Endodermal cell (in vitro differentiated cells): ENCODE measurements around the gene PSMD14. TPM values are rescaled to one million over a fixed set of nuclear protein-coding genes. Genes with fewer than 3 reads are reported as not detected.

Experiments
- DNase-seq: peaks from one replicate; pipeline ENCODE4 v3.0.0-alpha.2; 2017
- H3K27ac ChIP-seq: 2 replicates; pipeline ENCODE4 v1.5.1; 2013; ENCODE audit warnings: mild to moderate bottlenecking, low read depth, low read length, moderate library complexity
- H3K27me3 ChIP-seq: 2 replicates; pipeline ENCODE4 v1.6.1; 2013; ENCODE audit warnings: mild to moderate bottlenecking, low read length, moderate library complexity; ENCODE audit not compliant: insufficient read depth, control insufficient read depth, poor library complexity, severe bottlenecking
- H3K36me3 ChIP-seq: 2 replicates; pipeline ENCODE4 v1.7.0; 2013; ENCODE audit warnings: mild to moderate bottlenecking, low read length, moderate library complexity; ENCODE audit not compliant: control insufficient read depth, insufficient read depth
- H3K4me1 ChIP-seq: one replicate; pipeline ENCODE4 v1.7.0; 2013; ENCODE audit warnings: low read length; ENCODE audit not compliant: control insufficient read depth, insufficient read depth
- H3K4me3 ChIP-seq: 2 replicates; pipeline ENCODE4 v1.5.1; 2013; ENCODE audit warnings: mild to moderate bottlenecking, low read length, moderate library complexity
- H3K9ac ChIP-seq: 2 replicates; pipeline ENCODE4 v1.6.1; 2013; ENCODE audit warnings: mild to moderate bottlenecking, low read length, moderate library complexity; ENCODE audit not compliant: poor library complexity, severe bottlenecking; ENCODE audit errors: extremely low read depth
- H3K9me3 ChIP-seq: 2 replicates; pipeline ENCODE4 v1.6.1; 2013; ENCODE audit warnings: mild to moderate bottlenecking, low read length, moderate library complexity; ENCODE audit not compliant: control insufficient read depth
- H3K27ac Mint-ChIP-seq: 2 replicates; pipeline ENCODE4 v1.8.0; 2020; ENCODE audit warnings: mixed read lengths
- H3K27me3 Mint-ChIP-seq: 2 replicates; pipeline ENCODE4 v1.8.0; 2021; ENCODE audit warnings: mild to moderate bottlenecking, mixed read lengths; ENCODE audit not compliant: insufficient read depth
- H3K36me3 Mint-ChIP-seq: 2 replicates; pipeline ENCODE4 v1.8.0; 2020; ENCODE audit warnings: low read depth, mixed read lengths
- H3K4me1 Mint-ChIP-seq: 2 replicates; pipeline ENCODE4 v1.8.0; 2020; ENCODE audit warnings: mixed read lengths
- H3K4me3 Mint-ChIP-seq: 2 replicates; pipeline ENCODE4 v1.8.0; 2020; ENCODE audit warnings: mild to moderate bottlenecking, moderate library complexity, mixed read lengths
- H3K9me3 Mint-ChIP-seq: 2 replicates; pipeline ENCODE4 v1.8.0; 2020; ENCODE audit warnings: mild to moderate bottlenecking, mixed read lengths
- WGBS, 2 experiments: methylation state at CpG; one replicate each; pipeline versions ENCODE4 v1.1.5 to v1.1.7; 2013; ENCODE audit warnings: missing lambda C conversion rate in 2 of 2, mixed read lengths in 1 of 2; ENCODE audit not compliant: insufficient coverage in 1 of 2, insufficient read length in 1 of 2; 5-methylcytosine and 5-hydroxymethylcytosine counted together
- total RNA-seq, 2 donors: library from RNA; stranded (reverse); fragmentation: NEBNext Ultra II Directional in 1 of 2; extraction: Animal tissue kit (Norgen Biotek cat#: 25700) in 1 of 2; gene quantifications; 2 replicates in 1 of 2; 3 replicates in 1 of 2; pipeline ENCODE4 v1.2.1, GENCODE V29; 2021
- TF ChIP-seq, protein P1 (sequence below): fragments of 200-600 bp; sonication (generic); conservative IDR thresholded peaks from 2 replicates; pipeline ENCODE4 v1.5.0; 2021; ENCODE audit warnings: antibody characterized with exemption, mild to moderate bottlenecking

PSMD14 gene
- total RNA-seq, 2 donors from 2014 or later = 78.3 to 86.2 TPM

GRCh38 chr2:161388146-161388779, 80.0 kb downstream of the PSMD14 start:
- Mint-ChIP-seq H3K36me3 (peaks cover 8% of the 10 kb centered on the region), H3K27ac (no peak overlapping the region), H3K4me1 (peaks cover 20% of the 10 kb centered on the region), H3K4me3 (no peak overlapping the region), H3K27me3 (no peaks in the 10 kb centered on the region), H3K9me3 (no peaks in the 10 kb centered on the region)
- 94% methylated on average over 2 of the region's 2 CpGs; no CpG with 5 or more reads in 1 of the 2 experiments for WGBS, 2 experiments
- DNase-seq = no peak
- TF ChIP-seq, protein P1, sequence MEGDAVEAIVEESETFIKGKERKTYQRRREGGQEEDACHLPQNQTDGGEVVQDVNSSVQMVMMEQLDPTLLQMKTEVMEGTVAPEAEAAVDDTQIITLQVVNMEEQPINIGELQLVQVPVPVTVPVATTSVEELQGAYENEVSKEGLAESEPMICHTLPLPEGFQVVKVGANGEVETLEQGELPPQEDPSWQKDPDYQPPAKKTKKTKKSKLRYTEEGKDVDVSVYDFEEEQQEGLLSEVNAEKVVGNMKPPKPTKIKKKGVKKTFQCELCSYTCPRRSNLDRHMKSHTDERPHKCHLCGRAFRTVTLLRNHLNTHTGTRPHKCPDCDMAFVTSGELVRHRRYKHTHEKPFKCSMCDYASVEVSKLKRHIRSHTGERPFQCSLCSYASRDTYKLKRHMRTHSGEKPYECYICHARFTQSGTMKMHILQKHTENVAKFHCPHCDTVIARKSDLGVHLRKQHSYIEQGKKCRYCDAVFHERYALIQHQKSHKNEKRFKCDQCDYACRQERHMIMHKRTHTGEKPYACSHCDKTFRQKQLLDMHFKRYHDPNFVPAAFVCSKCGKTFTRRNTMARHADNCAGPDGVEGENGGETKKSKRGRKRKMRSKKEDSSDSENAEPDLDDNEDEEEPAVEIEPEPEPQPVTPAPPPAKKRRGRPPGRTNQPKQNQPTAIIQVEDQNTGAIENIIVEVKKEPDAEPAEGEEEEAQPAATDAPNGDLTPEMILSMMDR = no peak
- no peak overlapping the region for H3K9ac ChIP-seq
- peaks cover 5% of the 10 kb centered on the region for H3K4me1 ChIP-seq
- no peak overlapping the region for H3K27ac ChIP-seq
- H3K4me3 ChIP-seq = no peak overlapping the region
- no peaks in the 10 kb centered on the region for H3K9me3 ChIP-seq
- peaks cover 33% of the 10 kb centered on the region for H3K36me3 ChIP-seq
- no peaks in the 10 kb centered on the region for H3K27me3 ChIP-seq

GRCh38 chr2:161391737-161392506, 83.7 kb downstream of the PSMD14 start:
- Histone ChIP-seq H3K36me3 (peaks cover 42% of the 10 kb centered on the region), H3K27me3 (no peaks in the 10 kb centered on the region), H3K9ac (no peak overlapping the region), H3K9me3 (no peaks in the 10 kb centered on the region), H3K4me1 (peaks cover 5% of the 10 kb centered on the region), H3K27ac (no peak overlapping the region), H3K4me3 (no peak overlapping the region)
- H3K36me3 Mint-ChIP-seq = peaks cover 29% of the 10 kb centered on the region
- TF ChIP-seq, protein P1 = no peak
- peaks cover 21% of the 10 kb centered on the region for H3K4me1 Mint-ChIP-seq
- H3K4me3 Mint-ChIP-seq = no peak overlapping the region
- H3K27ac Mint-ChIP-seq = peak overlapping the region; percentile 61
- no peaks in the 10 kb centered on the region for H3K27me3 Mint-ChIP-seq
- H3K9me3 Mint-ChIP-seq = no peaks in the 10 kb centered on the region
- 78% methylated on average over 3 of the region's 4 CpGs; no CpG with 5 or more reads in 1 of the 2 experiments for WGBS, 2 experiments
- no peak for DNase-seq

DNA sequence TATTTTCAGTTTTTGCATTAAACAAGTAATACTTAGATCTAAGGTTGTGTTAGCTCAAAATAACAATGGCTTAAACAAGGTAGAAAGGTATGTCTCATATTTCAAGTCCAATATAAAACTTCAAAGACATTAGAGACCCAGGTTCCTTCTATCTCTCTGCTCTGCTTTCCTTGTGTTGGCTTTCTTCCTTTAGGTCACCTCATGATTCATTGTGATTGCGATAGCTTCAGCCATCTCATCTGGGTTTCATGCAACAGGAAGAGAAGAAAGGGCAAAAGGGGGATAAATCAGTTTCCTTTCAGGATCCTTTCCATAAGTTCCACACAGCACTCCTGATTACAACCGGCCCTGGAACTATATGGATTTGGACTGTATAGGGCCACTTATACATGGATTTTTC, 91.9 kb downstream of the PSMD14 start:
- 96 to 100% methylated on average over 1 to 2 of the region's 2 CpGs for WGBS, 2 experiments
- Histone ChIP-seq H3K9ac (no peak overlapping the region), H3K9me3 (no peaks in the 10 kb centered on the region), H3K36me3 (peaks cover 61% of the 10 kb centered on the region), H3K4me1 (no peaks in the 10 kb centered on the region), H3K27me3 (no peaks in the 10 kb centered on the region), H3K4me3 (no peak overlapping the region), H3K27ac (no peak overlapping the region)
- Mint-ChIP-seq H3K27me3 (no peaks in the 10 kb centered on the region), H3K36me3 (peaks cover 40% of the 10 kb centered on the region), H3K4me3 (no peak overlapping the region), H3K4me1 (peaks cover 4% of the 10 kb centered on the region), H3K9me3 (no peaks in the 10 kb centered on the region), H3K27ac (no peak overlapping the region)
- TF ChIP-seq, protein P1 = no peak
- no peak for DNase-seq
